OCI-LY1 (cell line): ENCODE data around the gene ZNF574.

ENCODE experiments used
- EZH2 ChIP-seq: fragments of 200-600 bp; sonication (generic), shearing (Covaris generic); IDR thresholded peaks from 2 replicates; pipeline ENCODE4 v1.8.0; 2017; ENCODE audit warnings: borderline replicate concordance, mixed run types, mild to moderate bottlenecking, antibody characterized with exemption, low read length, moderate library complexity, mixed read lengths
- TF ChIP-seq, protein P1 (sequence below): fragments of 200-600 bp; sonication (generic), shearing (Covaris generic); IDR thresholded peaks from 2 replicates; pipeline ENCODE4 v1.5.1; 2017; ENCODE audit warnings: mild to moderate bottlenecking, antibody characterized with exemption, low read length, moderate library complexity, mixed read lengths

DNA sequence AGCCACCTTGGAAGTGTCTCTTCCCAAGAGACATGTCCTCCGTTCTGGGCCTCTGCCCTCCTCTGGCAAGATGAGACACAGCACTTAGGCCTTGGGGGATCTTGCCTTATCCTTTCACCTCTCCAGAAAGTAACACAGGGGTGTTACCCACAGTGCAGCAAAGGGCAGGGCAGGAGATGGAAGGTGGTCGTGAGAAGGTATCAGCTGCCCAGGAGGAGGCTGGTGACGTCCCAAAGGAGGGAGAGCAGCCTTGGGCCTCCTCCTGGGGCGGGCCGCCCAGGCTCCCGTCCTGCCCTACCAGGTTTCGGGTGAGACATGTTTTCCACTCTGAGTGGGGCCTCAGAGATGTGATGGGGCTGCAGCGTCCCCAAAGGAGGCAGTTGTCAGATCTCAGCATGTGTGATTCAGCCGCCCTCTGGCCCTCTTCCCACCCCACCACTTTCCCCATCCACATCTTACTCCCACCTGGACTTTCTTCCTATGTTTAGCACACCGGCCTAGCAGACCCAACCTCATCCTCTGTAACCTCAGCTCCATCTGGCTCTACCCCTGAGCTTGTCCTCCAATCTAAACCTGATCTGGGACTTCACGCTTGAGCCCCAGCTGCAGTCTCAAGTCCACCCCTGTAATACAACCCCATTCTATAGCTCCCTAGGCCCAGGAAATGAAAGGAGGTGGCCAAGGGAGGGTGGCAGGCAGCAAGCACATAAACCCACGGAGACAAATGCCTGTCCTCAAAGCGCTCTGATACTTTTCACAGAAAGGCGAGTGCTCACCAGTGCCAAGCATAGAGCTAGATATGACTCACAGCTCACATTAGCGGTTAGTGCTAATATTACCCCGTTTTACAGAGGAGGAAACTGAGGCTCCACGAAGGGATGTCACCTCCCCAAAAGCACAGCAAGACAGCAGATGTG, 47.0 kb downstream of the ZNF574 start:
- no peak for TF ChIP-seq EZH2
- TF ChIP-seq, protein P1, sequence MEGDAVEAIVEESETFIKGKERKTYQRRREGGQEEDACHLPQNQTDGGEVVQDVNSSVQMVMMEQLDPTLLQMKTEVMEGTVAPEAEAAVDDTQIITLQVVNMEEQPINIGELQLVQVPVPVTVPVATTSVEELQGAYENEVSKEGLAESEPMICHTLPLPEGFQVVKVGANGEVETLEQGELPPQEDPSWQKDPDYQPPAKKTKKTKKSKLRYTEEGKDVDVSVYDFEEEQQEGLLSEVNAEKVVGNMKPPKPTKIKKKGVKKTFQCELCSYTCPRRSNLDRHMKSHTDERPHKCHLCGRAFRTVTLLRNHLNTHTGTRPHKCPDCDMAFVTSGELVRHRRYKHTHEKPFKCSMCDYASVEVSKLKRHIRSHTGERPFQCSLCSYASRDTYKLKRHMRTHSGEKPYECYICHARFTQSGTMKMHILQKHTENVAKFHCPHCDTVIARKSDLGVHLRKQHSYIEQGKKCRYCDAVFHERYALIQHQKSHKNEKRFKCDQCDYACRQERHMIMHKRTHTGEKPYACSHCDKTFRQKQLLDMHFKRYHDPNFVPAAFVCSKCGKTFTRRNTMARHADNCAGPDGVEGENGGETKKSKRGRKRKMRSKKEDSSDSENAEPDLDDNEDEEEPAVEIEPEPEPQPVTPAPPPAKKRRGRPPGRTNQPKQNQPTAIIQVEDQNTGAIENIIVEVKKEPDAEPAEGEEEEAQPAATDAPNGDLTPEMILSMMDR, result peak; percentile 30; the same call in 1 of the 2 replicates
